Epithelial cell of esophagus (primary cell): ENCODE data around the gene SYAP1.

ENCODE experiments used
- DNase-seq: peaks from one replicate; pipeline ENCODE4 v3.0.0; 2010; ENCODE audit warnings: low read depth
- H3K4me3 ChIP-seq: 2 replicates; pipeline ENCODE4 v1.5.1; 2011; ENCODE audit warnings: mild to moderate bottlenecking, low read length, control low read depth
- CTCF ChIP-seq: IDR thresholded peaks from 2 replicates; pipeline ENCODE4 v1.5.1; 2011; ENCODE audit warnings: low read depth, mild to moderate bottlenecking, low read length, control low read depth, inconsistent platforms; ENCODE audit not compliant: insufficient read depth; ENCODE audit errors: missing control alignments

The SYAP1 gene

GRCh38 chrX:16762579-16762978, 43.2 kb downstream of the SYAP1 start:
- H3K4me3 ChIP-seq = no peak overlapping the region
- DNase-seq = no peak
- TF ChIP-seq CTCF = no peak

- H3K4me3 ChIP-seq = no peak overlapping the region
- TF ChIP-seq CTCF = no peak
- no peak for DNase-seq
These were observed 46.2 kb downstream of the SYAP1 start for GRCh38 chrX:16765594-16765993.

GRCh38 chrX:16770970-16771482, 51.6 kb downstream of the SYAP1 start:
- no peak for TF ChIP-seq CTCF
- no peak overlapping the region for H3K4me3 ChIP-seq
- DNase-seq = no peak

- DNase-seq = peak; percentile 60
- no peak overlapping the region for H3K4me3 ChIP-seq
- no peak for TF ChIP-seq CTCF
These were observed 52.3 kb downstream of the SYAP1 start for GRCh38 chrX:16771483-16772398.

- TF ChIP-seq CTCF = no peak
- no peak for DNase-seq
- H3K4me3 ChIP-seq = no peak overlapping the region
These were observed 53.0 kb downstream of the SYAP1 start for GRCh38 chrX:16772460-16772859.

GRCh38 chrX:16774746-16775145, 55.3 kb downstream of the SYAP1 start:
- no peak for TF ChIP-seq CTCF
- DNase-seq = peak; percentile 66
- no peak overlapping the region for H3K4me3 ChIP-seq
